DND-41 (cell line): ENCODE data around the gene ACAN.

ENCODE experiments used
- ATAC-seq: fragments of 200-7000 bp; cut with Tn5 transposase; 3 replicates; pipeline ENCODE4 v1.9.1; 2021; ENCODE audit warnings: low read depth; ENCODE audit not compliant: insufficient read depth
- DNase-seq: peaks from one replicate; pipeline ENCODE4 v3.0.0-alpha.2; 2020
- H2AFZ ChIP-seq: 2 replicates; pipeline ENCODE4 v1.6.0; 2012; ENCODE audit warnings: low read depth, low read length
- H3K27ac ChIP-seq: 2 replicates; pipeline ENCODE4 v1.5.1; 2012; ENCODE audit warnings: low read length, inconsistent platforms
- H3K27me3 ChIP-seq: fragments of 200-600 bp; sonication (generic); 2 replicates; pipeline ENCODE4 v1.6.0; 2012; ENCODE audit warnings: low read length, mild to moderate bottlenecking, inconsistent platforms; ENCODE audit not compliant: insufficient read depth, poor library complexity
- H3K36me3 ChIP-seq: 2 replicates; pipeline ENCODE4 v1.5.1; 2012; ENCODE audit warnings: low read length, inconsistent platforms; ENCODE audit not compliant: insufficient read depth
- H3K4me1 ChIP-seq: 2 replicates; pipeline ENCODE4 v1.5.1; 2012; ENCODE audit warnings: mild to moderate bottlenecking, low read length; ENCODE audit not compliant: insufficient read depth
- H3K4me2 ChIP-seq: 2 replicates; pipeline ENCODE4 v1.6.0; 2012; ENCODE audit warnings: mild to moderate bottlenecking, moderate library complexity, low read length, inconsistent platforms; ENCODE audit not compliant: insufficient read depth
- H3K4me3 ChIP-seq, 2 experiments: fragments of 200-600 bp in 1 of 2; shearing (Covaris generic) in 1 of 2; 2 replicates each; pipeline ENCODE4 v1.5.1; 2012 to 2016; ENCODE audit warnings: inconsistent platforms in 2 of 2, low read length in 2 of 2, mild to moderate bottlenecking in 2 of 2, low read depth in 1 of 2, moderate library complexity in 1 of 2
- H3K79me2 ChIP-seq: 2 replicates; pipeline ENCODE4 v1.6.0; 2012; ENCODE audit warnings: low read length, inconsistent platforms; ENCODE audit not compliant: insufficient read depth
- H3K9ac ChIP-seq: 2 replicates; pipeline ENCODE4 v1.6.0; 2012; ENCODE audit warnings: low read depth, mild to moderate bottlenecking, inconsistent platforms, low read length, moderate library complexity
- H3K9me3 ChIP-seq: 2 replicates; pipeline ENCODE4 v1.5.1; 2012; ENCODE audit warnings: low read length, moderate library complexity, mild to moderate bottlenecking, inconsistent platforms; ENCODE audit not compliant: insufficient read depth, severe bottlenecking
- H4K20me1 ChIP-seq: 2 replicates; pipeline ENCODE4 v1.6.0; 2012; ENCODE audit warnings: low read length; ENCODE audit not compliant: insufficient read depth
- EZH2 ChIP-seq: IDR thresholded peaks from 3 replicates; pipeline ENCODE4 v1.6.1; 2012; ENCODE audit warnings: borderline replicate concordance, low read depth, mild to moderate bottlenecking, moderate library complexity, low read length, inconsistent platforms; ENCODE audit not compliant: severe bottlenecking
- TF ChIP-seq, protein P1 (sequence below): IDR thresholded peaks from 2 replicates; pipeline ENCODE4 v1.5.1; 2012; ENCODE audit warnings: borderline replicate concordance, low read length, moderate library complexity, mild to moderate bottlenecking; ENCODE audit not compliant: poor library complexity, severe bottlenecking; ENCODE audit errors: extremely low read depth

Gene ACAN

DNA sequence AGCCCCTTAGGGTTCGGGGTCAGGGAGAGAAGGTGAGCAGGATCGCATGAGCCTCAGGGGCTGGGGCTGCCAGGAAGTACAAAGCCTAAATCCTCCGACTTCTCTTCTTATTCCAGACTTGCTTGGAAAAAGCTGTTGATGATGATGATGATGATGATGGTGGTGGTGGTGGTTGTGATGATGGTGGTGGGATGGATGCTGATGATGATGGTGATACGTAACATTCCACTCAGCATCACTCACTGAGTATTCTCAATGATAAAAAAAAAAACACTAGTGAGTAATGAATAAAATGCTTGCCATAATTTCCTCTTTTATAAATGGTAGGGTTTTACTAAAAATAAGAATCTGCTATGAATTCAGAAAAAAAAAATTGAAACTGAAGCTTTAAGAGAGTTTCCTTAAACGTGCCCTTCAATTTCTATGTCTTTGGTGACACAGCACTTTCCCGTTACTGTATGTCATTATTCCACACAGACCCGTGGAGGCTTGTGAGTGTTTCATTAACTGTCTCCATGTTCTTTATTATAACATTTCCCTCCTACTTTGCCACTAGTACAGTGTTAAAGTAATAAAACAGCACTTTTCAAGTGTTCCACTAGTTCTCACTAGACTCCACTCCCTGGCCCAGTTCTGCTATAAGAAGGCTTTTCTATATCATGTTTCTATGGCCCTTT, 5.4 kb upstream of the ACAN start:
- ATAC-seq (no peak), DNase-seq (no peak)
- H4K20me1 ChIP-seq = no peaks in the 10 kb centered on the region
- H3K4me2 ChIP-seq = no peak overlapping the region
- H3K9ac ChIP-seq = no peak overlapping the region
- H2AFZ ChIP-seq = no peak overlapping the region
- H3K4me1 ChIP-seq = no peaks in the 10 kb centered on the region
- no peaks in the 10 kb centered on the region for H3K36me3 ChIP-seq
- no peaks in the 10 kb centered on the region for H3K79me2 ChIP-seq
- H3K4me3 ChIP-seq = no peak overlapping the region
- no peak overlapping the region for H3K27ac ChIP-seq
- TF ChIP-seq, protein P1, sequence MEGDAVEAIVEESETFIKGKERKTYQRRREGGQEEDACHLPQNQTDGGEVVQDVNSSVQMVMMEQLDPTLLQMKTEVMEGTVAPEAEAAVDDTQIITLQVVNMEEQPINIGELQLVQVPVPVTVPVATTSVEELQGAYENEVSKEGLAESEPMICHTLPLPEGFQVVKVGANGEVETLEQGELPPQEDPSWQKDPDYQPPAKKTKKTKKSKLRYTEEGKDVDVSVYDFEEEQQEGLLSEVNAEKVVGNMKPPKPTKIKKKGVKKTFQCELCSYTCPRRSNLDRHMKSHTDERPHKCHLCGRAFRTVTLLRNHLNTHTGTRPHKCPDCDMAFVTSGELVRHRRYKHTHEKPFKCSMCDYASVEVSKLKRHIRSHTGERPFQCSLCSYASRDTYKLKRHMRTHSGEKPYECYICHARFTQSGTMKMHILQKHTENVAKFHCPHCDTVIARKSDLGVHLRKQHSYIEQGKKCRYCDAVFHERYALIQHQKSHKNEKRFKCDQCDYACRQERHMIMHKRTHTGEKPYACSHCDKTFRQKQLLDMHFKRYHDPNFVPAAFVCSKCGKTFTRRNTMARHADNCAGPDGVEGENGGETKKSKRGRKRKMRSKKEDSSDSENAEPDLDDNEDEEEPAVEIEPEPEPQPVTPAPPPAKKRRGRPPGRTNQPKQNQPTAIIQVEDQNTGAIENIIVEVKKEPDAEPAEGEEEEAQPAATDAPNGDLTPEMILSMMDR = no peak
- no peak for TF ChIP-seq EZH2
- H3K27me3 ChIP-seq = peaks cover 6% of the 10 kb centered on the region
- no peaks in the 10 kb centered on the region for H3K9me3 ChIP-seq

DNA sequence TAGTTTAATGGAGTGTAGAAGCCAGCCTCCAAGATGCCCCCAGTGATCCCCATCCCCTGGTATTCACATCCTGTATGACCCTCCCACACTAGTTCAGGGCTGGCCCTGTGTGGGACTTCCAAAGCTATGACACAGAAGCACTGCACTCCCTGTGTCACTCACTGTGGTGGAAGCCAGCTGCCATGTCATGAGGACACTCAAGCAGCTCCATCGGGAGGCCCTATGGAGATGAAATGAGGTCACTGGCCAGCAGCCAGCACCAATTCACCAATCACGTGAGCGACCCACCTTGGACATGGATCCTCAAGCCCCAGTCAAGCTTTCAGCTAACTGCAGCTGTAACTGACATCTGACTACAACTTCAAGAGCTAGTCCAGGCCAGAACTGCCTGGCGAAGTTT, 3.9 kb upstream of the ACAN start:
- Histone ChIP-seq H3K4me2 (no peak overlapping the region), H3K4me3 (no peak overlapping the region), H3K27me3 (peaks cover 2% of the 10 kb centered on the region), H3K27ac (no peak overlapping the region), H3K9me3 (no peaks in the 10 kb centered on the region), H2AFZ (no peak overlapping the region), H4K20me1 (no peaks in the 10 kb centered on the region), H3K79me2 (no peaks in the 10 kb centered on the region), H3K4me1 (no peaks in the 10 kb centered on the region), H3K9ac (no peak overlapping the region), H3K36me3 (no peaks in the 10 kb centered on the region)
- no peak for DNase-seq
- TF ChIP-seq, protein P1 = no peak
- ATAC-seq = no peak

DNA sequence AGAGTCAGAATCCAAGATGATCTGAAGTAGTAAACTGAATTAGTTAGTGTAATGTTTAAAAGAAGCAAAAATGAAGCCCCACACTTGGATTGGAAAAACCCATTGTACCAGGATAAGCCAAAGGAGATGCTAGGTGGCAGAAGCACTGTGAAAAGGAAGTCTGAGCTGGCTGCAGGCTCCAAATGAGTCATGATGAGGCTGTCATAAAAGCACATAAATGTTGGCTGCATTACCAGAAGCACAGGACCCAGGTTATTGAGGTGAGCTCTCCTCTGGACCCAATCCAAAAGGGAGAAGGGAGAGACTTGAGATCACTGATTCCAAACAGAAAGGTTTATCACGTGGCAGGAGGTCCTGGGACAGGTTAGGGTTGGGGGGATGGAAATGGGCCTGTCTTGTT, 3.2 kb upstream of the ACAN start:
- Histone ChIP-seq H2AFZ (no peak overlapping the region), H3K9me3 (no peaks in the 10 kb centered on the region), H3K36me3 (no peaks in the 10 kb centered on the region), H3K4me1 (no peaks in the 10 kb centered on the region), H3K9ac (no peak overlapping the region), H3K4me2 (no peak overlapping the region), H3K27me3 (peaks cover 2% of the 10 kb centered on the region), H3K27ac (no peak overlapping the region), H4K20me1 (no peaks in the 10 kb centered on the region), H3K4me3 (no peak overlapping the region), H3K79me2 (no peaks in the 10 kb centered on the region)
- TF ChIP-seq EZH2 = no peak
- TF ChIP-seq, protein P1 = no peak
- no peak for ATAC-seq
- DNase-seq = no peak

DNA sequence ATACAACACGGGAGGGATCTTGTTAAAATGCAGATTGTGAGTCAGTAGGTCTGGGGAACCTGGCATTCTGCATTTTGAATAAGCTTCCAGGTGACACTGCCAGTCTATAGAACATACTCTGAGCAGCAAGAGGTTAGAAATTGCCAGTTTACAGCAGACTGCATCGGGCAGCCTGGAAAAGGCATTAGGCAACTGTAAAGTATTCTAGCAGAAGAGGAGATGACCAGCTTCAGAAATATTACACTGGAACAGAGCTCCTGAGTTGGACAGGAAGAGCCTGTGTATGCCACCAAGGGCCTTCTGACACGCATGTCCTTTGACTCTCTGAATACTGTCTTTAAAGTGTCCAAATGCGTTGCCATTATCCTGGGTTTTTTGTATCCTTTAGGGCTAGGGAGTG, 2.5 kb upstream of the ACAN start:
- no peak overlapping the region for H3K4me2 ChIP-seq
- ATAC-seq (no peak), DNase-seq (no peak)
- H3K4me1 ChIP-seq = no peaks in the 10 kb centered on the region
- no peaks in the 10 kb centered on the region for H3K9me3 ChIP-seq
- no peak overlapping the region for H3K9ac ChIP-seq
- H3K27me3 ChIP-seq = no peaks in the 10 kb centered on the region
- H3K79me2 ChIP-seq = no peaks in the 10 kb centered on the region
- TF ChIP-seq EZH2 = no peak
- H4K20me1 ChIP-seq = no peaks in the 10 kb centered on the region
- no peak overlapping the region for H3K4me3 ChIP-seq
- no peak overlapping the region for H3K27ac ChIP-seq
- no peaks in the 10 kb centered on the region for H3K36me3 ChIP-seq
- H2AFZ ChIP-seq = no peak overlapping the region
